Smooth muscle cell (in vitro differentiated cells): Measurements from ENCODE around the gene PIAS3. TPM values are rescaled to one million over a fixed set of nuclear protein-coding genes. Genes with fewer than 3 reads are reported as not detected.

Source experiments
- DNase-seq: peaks from one replicate; lab custom pipeline; 2025; ENCODE audit not compliant: unreplicated experiment; lab: John Stamatoyannopoulos, UW
- H2AFZ ChIP-seq: fragments of 200-600 bp; sonication (generic); 2 replicates; pipeline ENCODE4 v1.6.0; 2016; ENCODE audit warnings: antibody characterized with exemption, low read depth, mild to moderate bottlenecking
- H3F3A ChIP-seq: fragments of 200-600 bp; sonication (generic); 2 replicates; pipeline ENCODE4 v1.6.0; 2017; ENCODE audit warnings: antibody characterized with exemption, low read depth
- H3K27ac ChIP-seq: fragments of 200-600 bp; sonication (generic); 2 replicates; pipeline ENCODE4 v1.5.1; 2016; ENCODE audit warnings: low read depth, mild to moderate bottlenecking
- H3K27me3 ChIP-seq: fragments of 200-600 bp; sonication (generic); 2 replicates; pipeline ENCODE4 v1.6.1; 2016; ENCODE audit warnings: low read depth, mild to moderate bottlenecking
- H3K36me3 ChIP-seq: fragments of 200-600 bp; sonication (generic); 2 replicates; pipeline ENCODE4 v1.5.1; 2016; ENCODE audit warnings: low read depth
- H3K4me1 ChIP-seq: fragments of 200-600 bp; sonication (generic); 2 replicates; pipeline ENCODE4 v1.5.1; 2016; ENCODE audit warnings: low read depth
- H3K4me2 ChIP-seq: fragments of 200-600 bp; sonication (generic); 2 replicates; pipeline ENCODE4 v1.6.0; 2016; ENCODE audit warnings: mild to moderate bottlenecking
- H3K4me3 ChIP-seq: fragments of 200-600 bp; sonication (generic); 2 replicates; pipeline ENCODE4 v1.5.1; 2016; ENCODE audit warnings: mild to moderate bottlenecking
- H3K79me2 ChIP-seq: fragments of 200-600 bp; sonication (generic); 2 replicates; pipeline ENCODE4 v1.6.0; 2016; ENCODE audit warnings: low read depth, mild to moderate bottlenecking
- H3K9ac ChIP-seq: fragments of 200-600 bp; sonication (generic); 2 replicates; pipeline ENCODE4 v1.6.0; 2016; ENCODE audit warnings: low read depth
- H3K9me3 ChIP-seq: fragments of 200-600 bp; sonication (generic); replicated peaks from 2 replicates; pipeline ENCODE4 v1.5.1; 2016; ENCODE audit warnings: low read depth
- H4K20me1 ChIP-seq: fragments of 200-600 bp; sonication (generic); 2 replicates; pipeline ENCODE4 v1.6.0; 2016; ENCODE audit warnings: low read depth
- CTCF ChIP-seq: fragments of 200-600 bp; sonication (generic); IDR thresholded peaks from 2 replicates; pipeline ENCODE4 v1.5.1; 2017; ENCODE audit warnings: borderline replicate concordance, mild to moderate bottlenecking, antibody characterized with exemption; ENCODE audit not compliant: insufficient read depth, poor library complexity, severe bottlenecking
- WGBS: methylation state at CpG from one replicate; pipeline ENCODE4 v1.1.7; 2016; ENCODE audit warnings: low lambda C conversion rate; 5-methylcytosine and 5-hydroxymethylcytosine counted together
- polyA plus RNA-seq: library from polyadenylated mRNA; unstranded; fragments of >200 nt; fragmentation: Nextera tagmentation; extraction: Ambion mirVana; gene quantifications from 2 replicates; pipeline ENCODE4 v1.2.1, GENCODE V29; 2016
- total RNA-seq: library from RNA; depleted of rRNA; stranded (reverse); fragments of >200 nt; gene quantifications from 2 replicates; pipeline ENCODE4 v1.2.3, GENCODE V29; 2014

The PIAS3 gene
- total and polyA plus RNA-seq, 2 experiments from 2014 or later = 39.2 to 57.6 TPM

- Histone ChIP-seq H3K4me2 (no peak overlapping the region), H3K4me1 (no peaks in the 10 kb centered on the region), H3K27me3 (no peaks in the 10 kb centered on the region), H3K27ac (no peak overlapping the region), H3K9me3 (no peaks in the 10 kb centered on the region), H2AFZ (no peak overlapping the region), H4K20me1 (no peaks in the 10 kb centered on the region), H3K9ac (no peak overlapping the region), H3F3A (no peaks in the 10 kb centered on the region), H3K36me3 (no peaks in the 10 kb centered on the region), H3K4me3 (no peak overlapping the region), H3K79me2 (no peaks in the 10 kb centered on the region)
- TF ChIP-seq CTCF = no peak
- DNase-seq = no peak
- 89% methylated on average over 12 of the region's 12 CpGs for WGBS
Measured at GRCh38 chr1:145901312-145902021, 42.6 kb upstream of the PIAS3 start.

DNA sequence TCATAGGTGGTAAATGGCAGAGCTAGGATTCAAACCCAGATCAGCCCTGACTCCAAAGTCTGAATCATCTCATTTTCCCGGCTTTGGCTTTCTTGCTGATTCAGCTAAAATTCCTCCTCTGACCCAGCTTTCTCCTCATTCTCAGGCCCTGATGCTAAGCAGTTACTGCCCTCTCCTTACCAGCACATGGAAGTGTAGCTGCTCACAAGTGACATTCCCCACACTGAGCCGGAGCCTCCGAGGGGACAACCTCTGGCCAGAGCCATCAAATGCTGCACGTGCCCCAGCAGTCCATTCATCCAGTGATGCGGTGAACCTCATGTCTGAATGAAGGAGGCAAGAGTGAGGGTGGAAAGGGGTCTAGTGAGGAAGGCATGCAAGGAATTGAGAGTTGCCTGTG is 39.9 kb upstream of the PIAS3 start:
- Histone ChIP-seq H3K27ac (no peak overlapping the region), H4K20me1 (no peaks in the 10 kb centered on the region), H3K9me3 (no peaks in the 10 kb centered on the region), H3F3A (no peaks in the 10 kb centered on the region), H3K4me3 (no peak overlapping the region), H3K9ac (no peak overlapping the region), H3K36me3 (no peaks in the 10 kb centered on the region), H3K4me1 (no peaks in the 10 kb centered on the region), H3K4me2 (no peak overlapping the region), H3K27me3 (no peaks in the 10 kb centered on the region), H3K79me2 (no peaks in the 10 kb centered on the region), H2AFZ (no peak overlapping the region)
- 73% methylated on average over 5 of the region's 5 CpGs for WGBS
- DNase-seq = no peak
- no peak for TF ChIP-seq CTCF

GRCh38 chr1:145897969-145898368 is 39.1 kb upstream of the PIAS3 start:
- no peaks in the 10 kb centered on the region for H3K27me3 ChIP-seq
- H3K9me3 ChIP-seq = no peaks in the 10 kb centered on the region
- no peaks in the 10 kb centered on the region for H4K20me1 ChIP-seq
- H3K36me3 ChIP-seq = no peaks in the 10 kb centered on the region
- WGBS = 96% methylated on average over 1 of the region's 1 CpG
- H3K4me3 ChIP-seq = no peak overlapping the region
- no peaks in the 10 kb centered on the region for H3F3A ChIP-seq
- H3K4me1 ChIP-seq = no peaks in the 10 kb centered on the region
- H3K79me2 ChIP-seq = no peaks in the 10 kb centered on the region
- no peak overlapping the region for H3K4me2 ChIP-seq
- no peak for DNase-seq
- H2AFZ ChIP-seq = no peak overlapping the region
- no peak for TF ChIP-seq CTCF
- H3K27ac ChIP-seq = no peak overlapping the region
- H3K9ac ChIP-seq = no peak overlapping the region

GRCh38 chr1:145895471-145895870 is 36.6 kb upstream of the PIAS3 start:
- Histone ChIP-seq H3K36me3 (no peaks in the 10 kb centered on the region), H3F3A (peaks cover 3% of the 10 kb centered on the region), H3K4me2 (no peak overlapping the region), H3K4me3 (no peak overlapping the region), H2AFZ (no peak overlapping the region), H3K4me1 (peaks cover 10% of the 10 kb centered on the region), H3K9me3 (no peaks in the 10 kb centered on the region), H3K9ac (no peak overlapping the region), H3K79me2 (no peaks in the 10 kb centered on the region), H4K20me1 (no peaks in the 10 kb centered on the region), H3K27ac (no peak overlapping the region), H3K27me3 (no peaks in the 10 kb centered on the region)
- no peak for DNase-seq
- whole genome bisulfite sequencing = 93% methylated on average over 1 of the region's 1 CpG
- TF ChIP-seq CTCF = no peak
